Activated B cell treated with CpG ODN at 0.5 μM for 24 hours (primary cell): Measurements from ENCODE around the gene TMEM106A. TPM values are rescaled to one million over a fixed set of nuclear protein-coding genes. Genes with fewer than 3 reads are reported as not detected.
"Not testable (repeated sequence)": the region's sequence is repeated elsewhere in the genome, so short reads cannot be mapped to it uniquely, and the experiment has no call there.

Experiments used
- ATAC-seq: fragments of 200-7000 bp; cut with Tn5 transposase; one replicate; pipeline ENCODE4 v1.10.0; 2021; ENCODE audit warnings: low read depth, mild to moderate bottlenecking, moderate library complexity
- CTCF ChIA-PET: fragments of 350-600 bp; sonication (Branson Sonifier 250); formaldehyde crosslinking; loops from one replicate; lab custom pipeline; 2021; ENCODE audit warnings: antibody characterized with exemption; lab: Charles Lee
- POLR2A ChIA-PET: fragments of 350-600 bp; sonication (Branson Sonifier 250); formaldehyde crosslinking; loops from one replicate; lab custom pipeline; 2021; ENCODE audit warnings: antibody characterized with exemption; lab: Charles Lee
- DNase-seq: peaks from one replicate; pipeline ENCODE4 v3.0.0; 2022
- H3K27ac Mint-ChIP-seq: one replicate; pipeline ENCODE4 v1.8.0; 2020; ENCODE audit warnings: mixed read lengths
- H3K27me3 Mint-ChIP-seq: one replicate; pipeline ENCODE4 v1.8.0; 2021; ENCODE audit warnings: mixed read lengths
- H3K36me3 Mint-ChIP-seq: one replicate; pipeline ENCODE4 v1.8.0; 2021; ENCODE audit warnings: low read depth, mixed read lengths
- H3K4me1 Mint-ChIP-seq: one replicate; pipeline ENCODE4 v1.8.0; 2021; ENCODE audit warnings: mixed read lengths
- H3K4me3 Mint-ChIP-seq: one replicate; pipeline ENCODE4 v1.8.0; 2020; ENCODE audit warnings: mild to moderate bottlenecking, mixed read lengths
- H3K9me3 Mint-ChIP-seq: one replicate; pipeline ENCODE4 v1.8.0; 2020; ENCODE audit warnings: mixed read lengths
- intact Hi-C: fragments of 100-400 bp; cut with micrococcal nuclease; formaldehyde crosslinking; loops from one replicate; pipeline ENCODE4 v1.15.1; 2024
- total RNA-seq: library from RNA; stranded (reverse); gene quantifications from 2 replicates; pipeline ENCODE4 v1.2.3, GENCODE V29; 2022
- TF ChIP-seq, protein P1 (sequence below): fragments of 200-600 bp; IDR thresholded peaks from one replicate; pipeline ENCODE4 v1.8.0; 2022; ENCODE audit warnings: antibody characterized with exemption, mild to moderate bottlenecking

Gene TMEM106A, protein sequence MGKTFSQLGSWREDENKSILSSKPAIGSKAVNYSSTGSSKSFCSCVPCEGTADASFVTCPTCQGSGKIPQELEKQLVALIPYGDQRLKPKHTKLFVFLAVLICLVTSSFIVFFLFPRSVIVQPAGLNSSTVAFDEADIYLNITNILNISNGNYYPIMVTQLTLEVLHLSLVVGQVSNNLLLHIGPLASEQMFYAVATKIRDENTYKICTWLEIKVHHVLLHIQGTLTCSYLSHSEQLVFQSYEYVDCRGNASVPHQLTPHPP
- total RNA-seq: 46.0 and 68.0 TPM in 2 replicates

DNA sequence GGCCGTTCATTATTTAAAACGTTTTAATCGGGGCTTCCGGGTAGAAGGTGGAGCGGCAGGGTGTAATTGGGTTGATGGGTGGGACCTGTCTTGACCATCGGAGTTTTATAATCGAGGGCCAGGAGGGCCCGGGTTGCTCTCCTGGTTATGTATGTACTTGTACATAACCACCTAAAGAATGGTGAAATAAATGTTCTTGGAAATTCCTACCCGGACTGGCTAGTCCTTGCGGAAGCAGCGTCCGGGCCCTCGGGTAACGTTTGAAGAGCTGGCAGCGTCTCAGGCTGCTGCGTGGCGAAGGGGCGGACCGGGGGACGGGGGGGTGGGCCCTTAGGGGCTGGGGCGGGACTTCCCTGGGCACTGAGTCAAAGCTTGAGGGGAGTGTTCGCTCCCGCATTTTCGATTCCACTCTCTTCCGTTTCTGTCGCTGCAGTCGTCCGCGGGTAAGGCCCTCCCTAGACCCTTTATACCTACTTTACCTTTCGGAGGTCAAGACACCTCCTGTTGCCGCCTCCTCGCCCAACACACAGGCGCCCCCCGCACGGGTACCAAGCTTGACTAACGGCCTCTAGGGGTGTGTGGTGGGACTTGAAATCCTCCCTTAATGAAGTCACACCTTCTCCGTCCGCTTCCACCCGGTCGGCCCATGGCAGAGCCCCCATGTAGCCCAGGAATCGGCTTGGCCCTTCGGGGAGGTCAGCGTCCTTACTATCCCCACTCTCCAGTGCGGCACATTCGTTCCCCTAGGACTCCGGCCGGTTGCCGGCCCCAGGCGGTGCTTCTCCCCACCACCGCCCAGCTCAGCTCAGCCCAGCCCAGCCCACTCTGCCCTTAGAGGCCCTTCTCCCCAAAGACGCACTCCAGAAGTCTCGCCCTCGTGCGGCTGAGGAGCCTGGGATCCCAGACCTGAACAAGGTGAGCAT lies at the start of gene TMEM106A:
TMEM106A (plus strand) TSS at position 396 of the 923 bp plus-strand sequence. CDS start 1,167 bp downstream, outside the sequence.
- H3K36me3 Mint-ChIP-seq: peaks cover 68% of the 10 kb centered on the region
- CTCF ChIA-PET: interaction anchor here (0.9 to 1.5 kb wide), 6 partner anchors 11 to 213 kb away, joined by 3 to 7 read pairs (median 4); partner anchors contain the start of genes NBR1 and RPL27
- POLR2A ChIA-PET: interaction anchor here (0.6 to 15.6 kb wide), 34 partner anchors 8 to 823 kb away, joined by 3 to 359 read pairs (median 6); partner anchors contain the start of genes BECN1, BRCA1, DHX8 and IFI35

DNA sequence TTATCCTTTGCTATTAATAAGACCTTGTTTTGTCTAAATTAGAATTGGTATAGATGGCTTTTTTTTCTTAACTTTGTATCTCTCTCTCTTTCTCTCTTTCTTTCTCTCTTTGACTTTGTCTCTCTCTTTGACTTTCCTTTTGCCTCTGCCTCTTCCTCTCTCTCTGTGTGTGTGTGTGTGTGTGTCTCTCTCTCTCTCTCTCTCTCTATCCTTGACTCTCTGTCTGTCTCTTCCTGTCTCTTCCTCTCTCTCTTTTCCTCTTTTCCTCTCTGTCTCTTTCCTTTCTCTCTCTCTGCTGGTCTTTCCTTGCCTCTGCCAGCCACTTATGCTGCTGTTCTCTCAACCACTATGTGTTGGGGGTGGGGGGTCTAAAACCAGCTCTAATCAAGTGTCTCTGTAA lies 45.7 kb upstream of the TMEM106A start:
- CTCF ChIA-PET, ATAC-seq, H3K4me3 Mint-ChIP-seq, H3K9me3 Mint-ChIP-seq, intact Hi-C loops, H3K27ac Mint-ChIP-seq, H3K27me3 Mint-ChIP-seq, H3K4me1 Mint-ChIP-seq, POLR2A ChIA-PET, DNase-seq: not testable (repeated sequence)
- H3K36me3 Mint-ChIP-seq: peaks cover 27% of the 10 kb centered on the region

More for the DNA sequence above, at the start of gene TMEM106A:
- intact Hi-C loops: loop anchor here (1.0 to 5.0 kb wide), 5 partner anchors 40 to 213 kb away; partner anchors contain the start of genes BRCA1, NBR1, RPL27 and VAT1
- H3K9me3 Mint-ChIP-seq: no peaks in the 10 kb centered on the region
- peak within 1 kb of the TSS; percentile 98 for H3K27ac Mint-ChIP-seq
- TF ChIP-seq, protein P1, sequence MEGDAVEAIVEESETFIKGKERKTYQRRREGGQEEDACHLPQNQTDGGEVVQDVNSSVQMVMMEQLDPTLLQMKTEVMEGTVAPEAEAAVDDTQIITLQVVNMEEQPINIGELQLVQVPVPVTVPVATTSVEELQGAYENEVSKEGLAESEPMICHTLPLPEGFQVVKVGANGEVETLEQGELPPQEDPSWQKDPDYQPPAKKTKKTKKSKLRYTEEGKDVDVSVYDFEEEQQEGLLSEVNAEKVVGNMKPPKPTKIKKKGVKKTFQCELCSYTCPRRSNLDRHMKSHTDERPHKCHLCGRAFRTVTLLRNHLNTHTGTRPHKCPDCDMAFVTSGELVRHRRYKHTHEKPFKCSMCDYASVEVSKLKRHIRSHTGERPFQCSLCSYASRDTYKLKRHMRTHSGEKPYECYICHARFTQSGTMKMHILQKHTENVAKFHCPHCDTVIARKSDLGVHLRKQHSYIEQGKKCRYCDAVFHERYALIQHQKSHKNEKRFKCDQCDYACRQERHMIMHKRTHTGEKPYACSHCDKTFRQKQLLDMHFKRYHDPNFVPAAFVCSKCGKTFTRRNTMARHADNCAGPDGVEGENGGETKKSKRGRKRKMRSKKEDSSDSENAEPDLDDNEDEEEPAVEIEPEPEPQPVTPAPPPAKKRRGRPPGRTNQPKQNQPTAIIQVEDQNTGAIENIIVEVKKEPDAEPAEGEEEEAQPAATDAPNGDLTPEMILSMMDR: no peak
- H3K4me1 Mint-ChIP-seq: peaks cover 45% of the 10 kb centered on the region
- no peaks in the 10 kb centered on the region for H3K27me3 Mint-ChIP-seq
- DNase-seq: peak; percentile 69
- peak within 1 kb of the TSS; percentile 100 for H3K4me3 Mint-ChIP-seq
- peak; percentile 89 for ATAC-seq

DNA sequence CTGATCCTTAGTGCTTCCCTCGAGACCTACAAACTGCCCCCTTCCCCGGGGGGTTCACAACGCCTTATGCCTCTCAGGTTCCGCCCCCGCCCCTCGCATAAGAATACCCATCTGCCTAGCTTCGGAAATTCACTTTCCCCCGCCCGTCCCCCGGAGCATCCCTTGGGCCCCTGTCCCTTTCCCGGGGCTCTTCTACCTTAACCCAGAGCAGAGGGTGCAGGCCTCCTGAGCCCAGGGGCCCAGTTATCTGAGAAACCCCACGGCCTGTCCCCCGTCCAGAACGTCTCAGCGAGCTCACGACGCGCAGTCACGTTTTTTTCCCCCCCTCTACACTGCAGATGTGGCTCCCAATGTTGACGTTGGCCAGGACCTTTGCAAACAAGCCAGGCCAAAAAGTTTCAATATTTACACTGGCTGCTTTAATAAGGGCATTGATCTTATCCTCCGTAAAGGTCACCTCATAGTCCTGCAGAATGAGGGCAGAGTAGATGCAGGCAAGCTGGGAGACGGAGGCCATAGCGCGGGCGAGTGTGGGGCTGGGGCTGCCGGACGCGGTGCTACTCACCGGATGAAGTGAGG lies 42.0 kb upstream of the TMEM106A start:
- peak; percentile 21 for DNase-seq
- H3K4me1 Mint-ChIP-seq: peaks cover 5% of the 10 kb centered on the region
- no peak overlapping the region for H3K4me3 Mint-ChIP-seq
- intact Hi-C loops: loop anchor here (1.0 to 2.0 kb wide), 6 partner anchors 44 to 491 kb away; partner anchors contain the start of genes BRCA1, DHX8, PSME3 and RPL27
- TF ChIP-seq, protein P1: no peak
- no peaks in the 10 kb centered on the region for H3K9me3 Mint-ChIP-seq
- peaks cover 17% of the 10 kb centered on the region for H3K36me3 Mint-ChIP-seq
- H3K27me3 Mint-ChIP-seq: no peaks in the 10 kb centered on the region
- peak; percentile 11 for ATAC-seq
- POLR2A ChIA-PET: interaction anchor here (0.5 to 2.0 kb wide), 12 partner anchors 18 to 336 kb away, joined by 3 to 26 read pairs (median 6); partner anchors contain the start of genes BRCA1, DHX8, PSME3 and RPL27
- no peak overlapping the region for H3K27ac Mint-ChIP-seq
- CTCF ChIA-PET: no interaction called here

DNA sequence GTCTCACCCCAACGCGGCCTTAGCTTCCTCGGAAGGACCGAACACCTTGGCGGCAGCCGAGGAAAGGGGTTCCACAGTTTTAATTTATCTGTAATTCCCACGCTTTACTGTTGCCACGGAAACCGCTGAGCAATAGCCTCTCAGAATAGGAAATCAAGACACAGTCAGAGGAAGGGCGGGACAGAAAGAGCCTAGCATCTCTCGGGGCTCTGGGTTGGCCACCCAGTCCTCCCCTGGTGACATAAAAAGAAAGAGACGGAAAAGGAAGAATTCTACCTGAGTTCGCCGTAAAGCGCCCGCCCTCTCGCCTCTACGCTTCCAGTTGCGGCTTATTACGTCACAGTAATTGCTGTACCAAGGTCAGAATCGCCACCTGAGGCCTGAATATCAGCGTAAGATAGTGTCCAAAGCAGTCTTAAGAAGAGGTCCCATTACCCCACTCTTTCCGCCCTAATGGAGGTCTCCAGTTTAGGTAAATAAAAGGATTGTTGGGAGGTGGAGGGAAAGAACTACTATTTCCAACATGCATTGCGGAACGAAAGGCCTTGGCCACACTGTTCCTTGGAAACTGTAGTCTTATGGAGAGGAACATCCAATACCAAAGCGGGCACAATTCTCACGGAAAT lies 41.4 kb upstream of the TMEM106A start:
- CTCF ChIA-PET: no interaction called here
- peaks cover 19% of the 10 kb centered on the region for H3K36me3 Mint-ChIP-seq
- TF ChIP-seq, protein P1: no peak
- peak; percentile 67 for DNase-seq
- H3K9me3 Mint-ChIP-seq: no peaks in the 10 kb centered on the region
- ATAC-seq: peak; percentile 73
- POLR2A ChIA-PET: interaction anchor here (0.6 to 2.0 kb wide), 10 partner anchors 30 to 337 kb away, joined by 3 to 26 read pairs (median 6); partner anchors contain the start of genes BRCA1, DHX8, PSME3 and TMEM106A
- intact Hi-C loops: loop anchor here (1.0 to 2.0 kb wide), 6 partner anchors 45 to 491 kb away; partner anchors contain the start of genes BRCA1, DHX8, PSME3 and RPL27
- no peak overlapping the region for H3K4me3 Mint-ChIP-seq
- H3K27ac Mint-ChIP-seq: no peak overlapping the region
- H3K27me3 Mint-ChIP-seq: no peaks in the 10 kb centered on the region
- H3K4me1 Mint-ChIP-seq: peaks cover 8% of the 10 kb centered on the region
